SK-N-MC (cell line): ENCODE measurements around the gene FBXO41.

Source experiments
- EZH2 ChIP-seq: fragments of 200-600 bp; sonication (generic); IDR thresholded peaks from one replicate; pipeline ENCODE4 v1.6.1; 2017; ENCODE audit warnings: antibody characterized with exemption
- FOXP2 ChIP-seq: optimal IDR thresholded peaks from 2 replicates; pipeline ENCODE3; 2011; ENCODE audit warnings: mild to moderate bottlenecking, moderate library complexity; ENCODE audit not compliant: insufficient read depth; ENCODE audit errors: extremely low read length, control extremely low read depth
- POLR2AphosphoS5 ChIP-seq: IDR thresholded peaks from 2 replicates; pipeline ENCODE4 v1.6.1; 2012; ENCODE audit warnings: mild to moderate bottlenecking, low read depth, low read length, borderline replicate concordance

DNA sequence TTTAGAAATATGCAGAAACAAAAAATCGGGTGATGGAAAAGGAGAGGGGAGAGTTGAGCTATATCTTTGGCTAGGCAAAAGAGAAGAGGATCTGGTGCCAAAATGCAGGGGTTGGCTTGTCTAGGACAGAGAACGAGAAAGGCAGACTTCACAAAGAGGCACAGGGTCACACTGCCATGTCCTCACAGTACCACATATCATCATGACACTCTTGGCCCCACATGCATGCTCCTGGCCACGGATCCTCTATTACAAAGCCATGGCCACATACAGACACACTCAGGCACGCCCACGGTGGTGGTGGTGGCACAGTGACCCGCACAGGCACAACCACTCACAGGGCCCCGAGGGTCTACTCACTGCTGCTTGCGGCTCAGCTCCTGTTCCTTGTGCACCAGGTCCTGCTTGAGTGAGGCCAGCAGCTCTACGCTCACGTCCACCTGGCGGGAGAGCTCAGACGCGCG lies 15.9 kb downstream of the FBXO41 start:
- TF ChIP-seq POLR2AphosphoS5 (no peak), EZH2 (no peak), FOXP2 (no peak)
